SK-N-SH treated with all-trans-retinoic acid at 6 μM for 48 hours (cell line): Measurements from ENCODE around the gene MCRIP2.

Source experiments
- ATAC-seq: fragments of 200-7000 bp; cut with Tn5 transposase; 3 replicates; pipeline ENCODE4 v1.9.1; 2020; ENCODE audit warnings: mild to moderate bottlenecking, moderate library complexity
- ARNTL ChIP-seq: fragments of 450-650 bp; formaldehyde crosslinking; IDR thresholded peaks from 2 replicates; pipeline ENCODE4 v1.5.0; 2020; ENCODE audit warnings: low read depth, mild to moderate bottlenecking, moderate library complexity, borderline replicate concordance
- CSDC2 ChIP-seq: fragments of 250-450 bp; sonication (Bioruptor Pico); IDR thresholded peaks from 2 replicates; pipeline ENCODE4 v1.5.0; 2020; ENCODE audit warnings: mild to moderate bottlenecking, moderate library complexity
- ESRRG ChIP-seq: fragments of 250-450 bp; sonication (Bioruptor Pico); IDR thresholded peaks from 2 replicates; pipeline ENCODE4 v1.6.1; 2021; ENCODE audit warnings: mild to moderate bottlenecking
- GLIS3 ChIP-seq: fragments of 250-450 bp; sonication (Bioruptor Pico); IDR thresholded peaks from 2 replicates; pipeline ENCODE4 v1.5.0; 2020; ENCODE audit warnings: mild to moderate bottlenecking, moderate library complexity
- PPARA ChIP-seq: fragments of 250-450 bp; sonication (Bioruptor Pico); IDR thresholded peaks from 2 replicates; pipeline ENCODE4 v1.5.0; 2020; ENCODE audit warnings: mild to moderate bottlenecking, borderline replicate concordance
- SNAI2 ChIP-seq: fragments of 250-450 bp; sonication (Bioruptor Pico); IDR thresholded peaks from 2 replicates; pipeline ENCODE4 v1.5.0; 2020; ENCODE audit warnings: mild to moderate bottlenecking, moderate library complexity
- TCF4 ChIP-seq: fragments of 250-450 bp; sonication (Bioruptor Pico); IDR thresholded peaks from 2 replicates; pipeline ENCODE4 v1.8.0; 2021; ENCODE audit warnings: mild to moderate bottlenecking, moderate library complexity, borderline replicate concordance
- TOX ChIP-seq: fragments of 250-450 bp; sonication (Bioruptor Pico); IDR thresholded peaks from 2 replicates; pipeline ENCODE4 v1.8.0; 2021; ENCODE audit warnings: mild to moderate bottlenecking, moderate library complexity, borderline replicate concordance
- ZC3H10 ChIP-seq: fragments of 250-450 bp; sonication (Bioruptor Pico); IDR thresholded peaks from 2 replicates; pipeline ENCODE4 v1.5.1; 2021; ENCODE audit warnings: mild to moderate bottlenecking, moderate library complexity
- ZFP3 ChIP-seq: fragments of 250-450 bp; sonication (Bioruptor Pico); IDR thresholded peaks from 2 replicates; pipeline ENCODE4 v1.5.0; 2020; ENCODE audit warnings: mild to moderate bottlenecking, moderate library complexity
- ZFP30 ChIP-seq: fragments of 450-650 bp; formaldehyde crosslinking; IDR thresholded peaks from 2 replicates; pipeline ENCODE4 v1.5.0; 2022; ENCODE audit warnings: mild to moderate bottlenecking, moderate library complexity
- ZNF8 ChIP-seq: fragments of 450-650 bp; formaldehyde crosslinking; IDR thresholded peaks from 2 replicates; pipeline ENCODE4 v1.5.0; 2020; ENCODE audit warnings: mild to moderate bottlenecking, moderate library complexity
- TF ChIP-seq, protein P1 (sequence below): fragments of 250-450 bp; sonication (Bioruptor Pico); IDR thresholded peaks from 2 replicates; pipeline ENCODE4 v1.8.0; 2020; ENCODE audit warnings: mild to moderate bottlenecking, moderate library complexity, borderline replicate concordance
- TF ChIP-seq, protein P2 (sequence below): fragments of 250-450 bp; sonication (Bioruptor Pico); IDR thresholded peaks from 2 replicates; pipeline ENCODE4 v1.5.1; 2021; ENCODE audit warnings: mild to moderate bottlenecking, moderate library complexity
- TF ChIP-seq, protein P3 (sequence below): fragments of 250-450 bp; sonication (Bioruptor Pico); IDR thresholded peaks from 2 replicates; pipeline ENCODE4 v1.5.1; 2020; ENCODE audit warnings: low read depth, mild to moderate bottlenecking, moderate library complexity
- TF ChIP-seq, protein P4 (sequence below): fragments of 250-450 bp; sonication (Bioruptor Pico); IDR thresholded peaks from 2 replicates; pipeline ENCODE4 v1.5.0; 2020; ENCODE audit warnings: mild to moderate bottlenecking, moderate library complexity

The MCRIP2 gene

DNA sequence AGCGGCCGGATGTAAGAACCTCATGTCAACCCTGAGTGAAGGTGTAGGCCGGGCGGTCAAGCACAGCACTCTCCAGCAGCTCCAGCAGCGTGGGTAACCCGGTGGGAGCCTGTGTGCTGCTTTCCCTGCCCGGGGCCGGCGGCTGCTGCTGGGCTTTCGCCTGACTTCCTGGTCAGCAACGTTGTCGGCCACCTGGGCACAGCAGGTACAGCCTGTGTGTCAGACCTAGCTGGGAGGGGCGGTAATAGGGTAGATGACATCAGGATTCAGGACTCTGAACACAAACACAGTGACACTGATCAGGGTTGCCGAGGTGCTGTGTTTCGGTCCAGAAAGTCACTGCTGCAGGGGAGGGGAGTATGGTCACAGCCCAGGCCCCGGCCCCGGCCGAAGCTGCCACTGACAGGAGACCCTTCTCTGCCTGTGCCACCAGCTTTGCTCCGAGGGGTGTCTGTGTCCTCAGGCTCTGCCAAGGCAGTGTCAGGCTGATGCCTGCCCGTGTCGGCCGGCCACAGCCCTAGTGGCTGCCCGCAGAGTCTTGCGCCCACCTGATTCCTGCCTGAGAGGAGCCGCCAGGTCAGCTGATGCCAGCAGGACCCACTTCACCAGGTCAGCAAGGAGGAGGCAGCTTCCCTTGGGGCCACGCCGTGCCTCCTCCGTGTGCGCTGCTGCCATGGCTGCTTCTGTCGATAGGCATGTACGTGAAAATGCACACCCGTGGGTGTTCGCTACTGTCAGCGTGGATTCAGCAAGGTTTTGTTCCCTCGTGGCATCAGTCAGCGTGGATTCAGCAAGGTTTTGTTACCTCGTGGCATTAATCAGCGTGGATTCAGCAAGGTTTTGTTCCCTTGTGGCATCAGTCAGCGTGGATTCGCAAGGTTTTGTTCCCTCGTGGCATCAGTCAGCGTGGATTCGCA, 42.5 kb upstream of the MCRIP2 start:
- ATAC-seq = no peak
- TF ChIP-seq TOX (no peak), ESRRG (CRISPR knock-in tag) (no peak), ZFP30 (CRISPR knock-in tag) (no peak), ZFP3 (CRISPR knock-in tag) (no peak), ZC3H10 (CRISPR knock-in tag) (no peak), TCF4 (CRISPR knock-in tag) (no peak), SNAI2 (CRISPR knock-in tag) (no peak), ZNF8 (CRISPR knock-in tag) (no peak), GLIS3 (CRISPR knock-in tag) (no peak), PPARA (no peak)
- TF ChIP-seq, protein P1, sequence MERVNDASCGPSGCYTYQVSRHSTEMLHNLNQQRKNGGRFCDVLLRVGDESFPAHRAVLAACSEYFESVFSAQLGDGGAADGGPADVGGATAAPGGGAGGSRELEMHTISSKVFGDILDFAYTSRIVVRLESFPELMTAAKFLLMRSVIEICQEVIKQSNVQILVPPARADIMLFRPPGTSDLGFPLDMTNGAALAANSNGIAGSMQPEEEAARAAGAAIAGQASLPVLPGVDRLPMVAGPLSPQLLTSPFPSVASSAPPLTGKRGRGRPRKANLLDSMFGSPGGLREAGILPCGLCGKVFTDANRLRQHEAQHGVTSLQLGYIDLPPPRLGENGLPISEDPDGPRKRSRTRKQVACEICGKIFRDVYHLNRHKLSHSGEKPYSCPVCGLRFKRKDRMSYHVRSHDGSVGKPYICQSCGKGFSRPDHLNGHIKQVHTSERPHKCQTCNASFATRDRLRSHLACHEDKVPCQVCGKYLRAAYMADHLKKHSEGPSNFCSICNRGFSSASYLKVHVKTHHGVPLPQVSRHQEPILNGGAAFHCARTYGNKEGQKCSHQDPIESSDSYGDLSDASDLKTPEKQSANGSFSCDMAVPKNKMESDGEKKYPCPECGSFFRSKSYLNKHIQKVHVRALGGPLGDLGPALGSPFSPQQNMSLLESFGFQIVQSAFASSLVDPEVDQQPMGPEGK (CRISPR knock-in tag) = no peak
- TF ChIP-seq, protein P2, sequence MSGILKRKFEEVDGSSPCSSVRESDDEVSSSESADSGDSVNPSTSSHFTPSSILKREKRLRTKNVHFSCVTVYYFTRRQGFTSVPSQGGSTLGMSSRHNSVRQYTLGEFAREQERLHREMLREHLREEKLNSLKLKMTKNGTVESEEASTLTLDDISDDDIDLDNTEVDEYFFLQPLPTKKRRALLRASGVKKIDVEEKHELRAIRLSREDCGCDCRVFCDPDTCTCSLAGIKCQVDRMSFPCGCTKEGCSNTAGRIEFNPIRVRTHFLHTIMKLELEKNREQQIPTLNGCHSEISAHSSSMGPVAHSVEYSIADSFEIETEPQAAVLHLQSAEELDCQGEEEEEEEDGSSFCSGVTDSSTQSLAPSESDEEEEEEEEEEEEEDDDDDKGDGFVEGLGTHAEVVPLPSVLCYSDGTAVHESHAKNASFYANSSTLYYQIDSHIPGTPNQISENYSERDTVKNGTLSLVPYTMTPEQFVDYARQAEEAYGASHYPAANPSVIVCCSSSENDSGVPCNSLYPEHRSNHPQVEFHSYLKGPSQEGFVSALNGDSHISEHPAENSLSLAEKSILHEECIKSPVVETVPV (CRISPR knock-in tag) = no peak
- TF ChIP-seq, protein P3, sequence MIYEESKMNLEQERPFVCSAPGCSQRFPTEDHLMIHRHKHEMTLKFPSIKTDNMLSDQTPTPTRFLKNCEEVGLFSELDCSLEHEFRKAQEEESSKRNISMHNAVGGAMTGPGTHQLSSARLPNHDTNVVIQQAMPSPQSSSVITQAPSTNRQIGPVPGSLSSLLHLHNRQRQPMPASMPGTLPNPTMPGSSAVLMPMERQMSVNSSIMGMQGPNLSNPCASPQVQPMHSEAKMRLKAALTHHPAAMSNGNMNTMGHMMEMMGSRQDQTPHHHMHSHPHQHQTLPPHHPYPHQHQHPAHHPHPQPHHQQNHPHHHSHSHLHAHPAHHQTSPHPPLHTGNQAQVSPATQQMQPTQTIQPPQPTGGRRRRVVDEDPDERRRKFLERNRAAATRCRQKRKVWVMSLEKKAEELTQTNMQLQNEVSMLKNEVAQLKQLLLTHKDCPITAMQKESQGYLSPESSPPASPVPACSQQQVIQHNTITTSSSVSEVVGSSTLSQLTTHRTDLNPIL = no peak
- TF ChIP-seq, protein P4, sequence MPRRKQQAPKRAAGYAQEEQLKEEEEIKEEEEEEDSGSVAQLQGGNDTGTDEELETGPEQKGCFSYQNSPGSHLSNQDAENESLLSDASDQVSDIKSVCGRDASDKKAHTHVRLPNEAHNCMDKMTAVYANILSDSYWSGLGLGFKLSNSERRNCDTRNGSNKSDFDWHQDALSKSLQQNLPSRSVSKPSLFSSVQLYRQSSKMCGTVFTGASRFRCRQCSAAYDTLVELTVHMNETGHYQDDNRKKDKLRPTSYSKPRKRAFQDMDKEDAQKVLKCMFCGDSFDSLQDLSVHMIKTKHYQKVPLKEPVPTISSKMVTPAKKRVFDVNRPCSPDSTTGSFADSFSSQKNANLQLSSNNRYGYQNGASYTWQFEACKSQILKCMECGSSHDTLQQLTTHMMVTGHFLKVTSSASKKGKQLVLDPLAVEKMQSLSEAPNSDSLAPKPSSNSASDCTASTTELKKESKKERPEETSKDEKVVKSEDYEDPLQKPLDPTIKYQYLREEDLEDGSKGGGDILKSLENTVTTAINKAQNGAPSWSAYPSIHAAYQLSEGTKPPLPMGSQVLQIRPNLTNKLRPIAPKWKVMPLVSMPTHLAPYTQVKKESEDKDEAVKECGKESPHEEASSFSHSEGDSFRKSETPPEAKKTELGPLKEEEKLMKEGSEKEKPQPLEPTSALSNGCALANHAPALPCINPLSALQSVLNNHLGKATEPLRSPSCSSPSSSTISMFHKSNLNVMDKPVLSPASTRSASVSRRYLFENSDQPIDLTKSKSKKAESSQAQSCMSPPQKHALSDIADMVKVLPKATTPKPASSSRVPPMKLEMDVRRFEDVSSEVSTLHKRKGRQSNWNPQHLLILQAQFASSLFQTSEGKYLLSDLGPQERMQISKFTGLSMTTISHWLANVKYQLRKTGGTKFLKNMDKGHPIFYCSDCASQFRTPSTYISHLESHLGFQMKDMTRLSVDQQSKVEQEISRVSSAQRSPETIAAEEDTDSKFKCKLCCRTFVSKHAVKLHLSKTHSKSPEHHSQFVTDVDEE (CRISPR knock-in tag) = no peak

DNA sequence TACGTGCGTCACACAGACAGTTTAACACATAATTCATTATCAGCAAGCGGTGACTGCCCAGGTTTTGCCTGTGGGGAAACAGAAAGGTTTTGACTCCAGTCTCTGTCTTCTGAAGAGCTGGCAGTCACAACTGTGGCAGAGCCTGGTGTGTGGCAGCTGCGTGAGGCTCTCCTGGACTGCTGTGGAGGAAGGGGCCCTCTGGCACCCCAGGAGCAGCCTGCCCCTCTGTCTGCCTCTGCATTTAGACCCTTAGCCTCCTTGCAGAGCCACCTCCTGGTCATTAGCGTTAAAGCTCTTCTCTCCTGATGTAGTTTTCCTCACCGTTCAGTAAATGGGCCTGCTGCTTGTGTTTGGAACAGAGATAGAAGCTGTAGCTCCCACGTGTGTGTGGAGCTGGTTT, 40.8 kb upstream of the MCRIP2 start:
- peak; percentile 67 for ATAC-seq
- TF ChIP-seq GLIS3 (CRISPR knock-in tag) (no peak), ARNTL (no peak), ZC3H10 (CRISPR knock-in tag) (no peak), TCF4 (CRISPR knock-in tag) (no peak), CSDC2 (CRISPR knock-in tag) (no peak), ZFP30 (CRISPR knock-in tag) (no peak), PPARA (no peak), ZNF8 (CRISPR knock-in tag) (no peak), ESRRG (CRISPR knock-in tag) (no peak)
- TF ChIP-seq, protein P4 (CRISPR knock-in tag) = no peak
- TF ChIP-seq, protein P1 (CRISPR knock-in tag) = no peak
- TF ChIP-seq, protein P3 = no peak
- TF ChIP-seq, protein P2 (CRISPR knock-in tag) = no peak
- TF ChIP-seq, all 23 proteins: peak for 0
